Caki2 (cell line): Measurements from ENCODE around the gene SLC39A2. TPM values are rescaled to one million over a fixed set of nuclear protein-coding genes. Genes with fewer than 3 reads are reported as not detected.
A peak's percentile ranks its signal among the peaks of the same experiment; 100 is the strongest.

Source experiments
- DNase-seq: peaks from one replicate; pipeline ENCODE4 v3.0.0-alpha.2; 2015; ENCODE audit warnings: low read depth
- in situ Hi-C: cut with HindIII; loops from 2 replicates; pipeline ENCODE4 v1.10.0; 2016; ENCODE audit warnings: low sequenced_read_pairs, low pct_unique_long_range_greater_than_20kb, mixed read lengths
- total RNA-seq: library from RNA; depleted of rRNA; stranded (reverse); fragments of >200 nt; shearing (Covaris generic); gene quantifications from 2 replicates; pipeline ENCODE4 v1.2.3, GENCODE V29; 2014; ENCODE audit warnings: low replicate concordance

The SLC39A2 gene
- total RNA-seq, 1 experiment from 2014 or later: 0.27 TPM

DNA sequence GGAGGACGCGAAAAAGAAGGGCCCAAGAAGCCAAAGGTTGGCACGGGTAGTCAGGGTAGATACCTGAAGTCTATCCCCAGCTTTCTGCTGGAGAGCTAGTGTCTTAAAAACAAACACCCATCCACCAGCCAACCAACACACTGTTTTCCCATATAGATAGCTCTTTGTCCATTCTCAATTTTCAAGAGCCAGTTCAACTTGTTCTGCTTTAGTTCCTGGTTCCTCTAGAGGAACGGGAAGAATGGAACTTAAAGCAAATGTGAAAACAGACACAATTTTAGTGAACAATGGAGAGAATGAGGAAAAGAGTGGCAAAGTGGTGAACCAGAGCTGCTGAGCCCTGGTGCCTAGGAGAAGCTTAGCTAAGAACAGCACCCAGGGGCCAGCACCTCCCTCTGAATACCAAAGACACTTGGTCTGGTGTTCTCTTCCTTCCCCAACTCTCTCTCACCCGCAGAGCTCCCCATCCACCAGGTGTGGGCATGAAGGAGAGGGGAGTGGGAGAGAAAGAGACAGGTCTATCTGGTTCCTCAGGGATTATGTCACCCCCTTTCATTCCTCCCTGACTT, 22.0 kb downstream of the SLC39A2 start:
- no peak for DNase-seq
- in situ Hi-C loops: no loop called here

DNA sequence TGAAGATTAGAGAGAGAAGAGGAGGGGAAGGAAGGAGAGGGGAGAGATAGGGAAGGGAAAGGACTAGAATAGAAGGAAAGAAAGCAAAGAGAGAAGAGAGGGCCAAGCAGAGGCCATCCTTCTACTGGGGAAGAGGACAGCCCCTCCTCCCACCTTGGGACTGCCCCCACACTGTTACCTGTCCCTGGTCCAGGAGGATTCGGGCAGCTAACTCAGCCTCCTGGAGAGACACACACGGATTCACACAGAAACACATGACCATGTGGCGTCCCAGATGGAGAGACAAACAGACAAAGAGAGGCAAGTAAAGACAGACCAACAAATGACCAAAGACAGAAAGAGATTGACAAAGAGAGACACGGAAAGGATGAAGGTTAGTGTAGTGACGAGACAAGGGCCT, 23.6 kb downstream of the SLC39A2 start:
- DNase-seq: no peak
- in situ Hi-C loops: no loop called here

GRCh38 chr14:21023174-21023573, 24.1 kb downstream of the SLC39A2 start:
- in situ Hi-C loops: no loop called here
- DNase-seq: no peak

DNA sequence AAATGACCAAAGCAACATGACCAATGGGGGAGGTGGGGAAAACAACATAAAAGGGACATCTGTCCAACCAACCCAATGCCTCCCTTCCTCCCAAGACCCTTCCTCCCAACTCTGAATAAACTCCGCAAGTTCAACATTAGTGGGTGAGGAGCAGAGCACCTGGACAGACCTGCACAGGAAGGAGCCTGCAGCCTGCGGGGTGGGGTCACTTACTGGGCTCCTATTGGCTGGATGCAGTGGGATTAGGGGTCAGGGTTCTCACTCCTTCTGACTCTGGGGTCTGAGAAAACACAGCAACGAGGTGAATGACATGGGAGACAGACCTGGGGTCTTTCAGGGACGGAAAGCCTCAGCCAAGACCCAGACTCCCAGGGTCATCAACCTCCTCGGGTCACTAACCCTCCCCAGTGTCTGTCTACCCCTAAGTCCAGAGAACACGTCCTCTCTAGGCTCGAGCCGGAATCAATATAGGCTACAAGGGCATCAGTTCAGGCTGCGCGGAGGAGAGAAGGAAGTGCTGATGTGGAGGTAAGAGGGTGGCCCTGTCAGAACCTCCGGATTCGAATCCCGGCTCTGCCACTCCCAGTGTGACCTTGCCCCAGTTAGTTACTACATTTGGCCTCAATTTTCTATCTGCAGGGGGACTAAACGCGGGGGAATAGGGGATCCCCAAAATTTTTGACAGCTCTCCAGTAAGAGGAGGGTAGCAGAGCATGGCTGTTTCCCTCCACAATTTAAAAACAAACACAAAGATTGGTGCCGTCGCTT, 24.9 kb downstream of the SLC39A2 start:
- in situ Hi-C loops: no loop called here
- DNase-seq: no peak

DNA sequence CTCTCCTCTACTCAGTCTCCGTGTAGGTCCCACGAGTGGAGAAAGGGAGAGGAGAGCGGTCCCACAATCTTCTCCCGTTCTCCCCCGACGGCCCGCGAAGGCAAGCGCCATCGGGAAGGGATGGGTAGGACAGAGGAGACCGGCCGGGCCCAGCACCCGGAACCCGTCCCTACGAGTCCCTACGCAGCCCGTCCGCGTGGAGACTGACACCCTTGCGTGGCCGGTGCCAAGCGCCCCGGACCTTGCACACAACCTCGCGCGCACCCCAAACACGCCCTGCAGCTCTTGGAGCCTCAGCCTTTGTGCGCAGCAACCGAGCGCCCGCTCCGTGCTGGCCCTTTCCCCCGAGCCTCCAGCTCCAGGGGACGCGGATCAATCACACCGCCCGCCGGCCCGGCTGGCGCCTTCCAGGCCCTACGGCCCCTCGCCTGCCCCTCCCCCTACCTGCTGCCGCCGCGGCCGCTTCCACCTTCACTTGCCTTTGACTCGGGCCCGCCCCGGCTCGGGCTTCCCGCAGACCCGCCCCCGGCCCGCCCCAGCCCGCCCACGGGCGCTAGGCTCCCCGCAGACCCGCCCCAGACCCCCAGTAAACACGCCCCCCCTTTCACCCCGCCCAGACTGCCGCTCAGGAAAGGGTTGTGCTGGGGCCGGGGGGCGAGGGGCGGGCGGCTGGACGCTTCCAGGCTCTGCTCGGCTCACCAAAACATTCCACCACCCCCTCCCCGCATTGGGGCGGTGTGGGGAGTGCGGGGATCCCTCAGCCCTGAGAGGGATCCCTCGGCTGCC, 25.7 kb downstream of the SLC39A2 start, which contains the start of gene NDRG2:
NDRG2 (minus strand) TSS at position 477 of the 786 bp plus-strand sequence. CDS start 1,746 bp downstream, outside the sequence.
- in situ Hi-C loops: no loop called here
- peak; percentile 16 for DNase-seq

DNA sequence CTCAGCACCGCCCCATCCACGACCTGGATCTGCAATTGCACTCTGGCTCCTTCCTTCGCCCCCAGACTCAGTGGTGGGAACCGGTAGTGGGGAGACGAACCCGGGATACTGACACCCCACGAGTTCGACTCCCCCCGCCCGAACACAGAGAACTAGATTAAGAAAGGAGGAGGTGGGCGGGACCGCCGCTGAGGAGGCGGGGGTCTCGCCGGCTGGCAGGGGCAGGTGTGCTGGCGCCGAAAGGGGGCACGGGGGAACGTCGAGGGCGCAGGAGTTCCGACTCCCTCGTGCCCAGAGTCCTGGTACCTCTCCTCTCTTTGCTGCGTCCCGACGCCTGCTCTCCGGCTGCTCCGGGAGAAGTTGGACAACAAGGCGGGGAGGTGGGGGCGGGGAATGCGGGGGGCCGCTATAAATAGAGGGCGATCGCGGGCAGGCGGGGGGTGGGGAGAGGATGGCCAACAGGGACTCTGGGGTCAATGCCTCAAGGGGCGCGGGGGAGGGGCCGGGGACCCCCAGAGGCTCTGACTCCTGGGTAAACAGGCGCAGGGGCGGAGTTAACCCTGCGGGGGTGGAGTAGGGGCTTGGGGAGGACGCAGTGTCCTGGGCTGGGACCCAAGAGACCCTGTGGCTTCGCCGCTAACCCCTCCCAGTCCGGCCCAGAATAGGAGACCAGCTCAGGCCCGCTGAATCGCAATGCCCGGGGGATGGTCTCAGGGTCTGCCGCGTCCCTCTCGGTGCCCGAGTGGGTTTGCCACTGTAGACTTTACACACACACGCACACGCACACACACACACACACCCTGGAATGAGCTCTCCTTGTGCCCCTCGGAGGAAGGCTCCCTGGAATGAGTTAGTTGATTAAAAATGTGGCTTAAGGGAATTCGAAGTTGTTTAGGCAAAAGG, 26.5 kb downstream of the SLC39A2 start:
- no peak for DNase-seq

DNA sequence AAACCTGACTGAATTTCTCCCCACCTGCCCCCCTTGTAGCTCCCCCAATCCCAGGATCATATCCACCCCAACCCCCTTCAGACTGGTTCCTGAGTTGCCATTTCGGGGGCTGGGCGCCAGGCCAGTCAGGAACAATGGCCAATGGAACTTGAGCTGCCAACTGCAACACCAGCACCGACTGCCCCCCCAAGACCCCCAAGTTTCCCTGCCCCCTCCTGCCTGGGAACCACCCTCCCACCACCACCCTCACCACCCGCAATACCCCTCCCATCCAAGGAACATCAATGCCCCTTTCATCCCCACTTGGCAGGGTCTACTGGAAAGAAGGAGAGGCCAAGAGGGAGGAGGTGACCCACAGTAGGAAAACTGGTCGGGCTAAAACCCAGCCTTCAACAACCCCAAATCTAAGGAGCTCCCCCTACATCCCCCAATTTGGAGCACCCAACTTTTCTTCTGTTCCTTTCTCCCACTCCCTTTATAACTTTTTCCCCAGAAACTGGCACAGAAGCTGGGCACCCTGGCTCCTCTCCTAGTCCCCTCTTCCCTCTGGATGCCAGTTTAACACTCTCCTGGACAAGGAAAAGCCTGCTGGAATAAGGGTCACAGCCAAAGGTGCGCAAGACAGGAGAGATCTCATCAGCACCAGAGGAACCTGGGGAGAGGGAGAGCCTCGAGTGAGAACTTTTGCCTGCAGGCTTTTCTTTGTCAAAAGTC, 27.3 kb downstream of the SLC39A2 start:
- DNase-seq: no peak
- in situ Hi-C loops: no loop called here

More for the DNA sequence above, 26.5 kb downstream of the SLC39A2 start:
- in situ Hi-C loops: no loop called here

- in situ Hi-C loops: no loop called here
- no peak for DNase-seq
Measured at GRCh38 chr14:21026988-21027315, 27.9 kb downstream of the SLC39A2 start.

GRCh38 chr14:21029917-21030316, 30.8 kb downstream of the SLC39A2 start, which contains the start of gene TPPP2:
Gene TPPP2 (plus strand): TSS chr14:21030217. CDS start chr14:21030582, 365 bp downstream.
- no peak for DNase-seq
- in situ Hi-C loops: no loop called here

- no peak for DNase-seq
- in situ Hi-C loops: no loop called here
Measured at GRCh38 chr14:21030531-21030930, 31.4 kb downstream of the SLC39A2 start.

GRCh38 chr14:21032326-21033132, 33.4 kb downstream of the SLC39A2 start:
- in situ Hi-C loops: no loop called here
- no peak for DNase-seq

- in situ Hi-C loops: no loop called here
- no peak for DNase-seq
Measured at GRCh38 chr14:21033133-21033698, 34.1 kb downstream of the SLC39A2 start.

- in situ Hi-C loops: no loop called here
- no peak for DNase-seq
Measured at GRCh38 chr14:21034707-21035106, 35.6 kb downstream of the SLC39A2 start, which contains the start of gene RNASE13. Gene RNASE13 (minus strand): TSS chr14:21034807. CDS start chr14:21034288, 519 bp downstream.

- no peak for DNase-seq
- in situ Hi-C loops: no loop called here
Measured at GRCh38 chr14:21036751-21037150, 37.7 kb downstream of the SLC39A2 start.

- no peak for DNase-seq
Measured at GRCh38 chr14:21037156-21037555, 38.1 kb downstream of the SLC39A2 start.

More at GRCh38 chr14:21037156-21037555, 38.1 kb downstream of the SLC39A2 start:
- in situ Hi-C loops: no loop called here
